Brain microvascular endothelial cell (primary cell): Measurements from ENCODE around the gene USP11.
A peak's percentile ranks its signal among the peaks of the same experiment; 100 is the strongest.

Source experiments
- DNase-seq: peaks from one replicate; pipeline ENCODE4 v3.0.0-alpha.2; 2020
- H3K27ac ChIP-seq: fragments of 250-450 bp; sonication (Bioruptor Pico); 2 replicates; pipeline ENCODE4 v1.5.1; 2020; ENCODE audit warnings: mild to moderate bottlenecking, moderate library complexity
- H3K27me3 ChIP-seq: fragments of 250-450 bp; sonication (Bioruptor Pico); replicated peaks from 2 replicates; pipeline ENCODE4 v1.5.1; 2020; ENCODE audit warnings: mild to moderate bottlenecking
- H3K36me3 ChIP-seq: fragments of 250-450 bp; sonication (Bioruptor Pico); replicated peaks from 2 replicates; pipeline ENCODE4 v1.5.1; 2020; ENCODE audit warnings: mild to moderate bottlenecking
- H3K4me3 ChIP-seq: 2 replicates; pipeline ENCODE4 v1.5.1; 2011; ENCODE audit warnings: low read depth, mild to moderate bottlenecking, control low read depth, low read length, moderate library complexity
- CTCF ChIP-seq: IDR thresholded peaks from 2 replicates; pipeline ENCODE4 v1.5.1; 2011; ENCODE audit warnings: low read depth, mild to moderate bottlenecking, moderate library complexity, low read length, control low read depth, inconsistent platforms; ENCODE audit errors: missing control alignments
- in situ Hi-C: cut with HindIII; loops from 2 replicates; pipeline ENCODE4 v1.10.0; 2017; ENCODE audit warnings: low sequenced_read_pairs, low pct_ligation_motif_present

USP11 gene

GRCh38 chrX:47218280-47218919 lies 14.4 kb upstream of the USP11 start, which contains the start of gene CDK16:
Gene CDK16 (plus strand): TSS chrX:47218681. CDS start chrX:47223558, 4,877 bp downstream.
- Histone ChIP-seq H3K27me3 (no peaks in the 10 kb centered on the region), H3K27ac (peak within 1 kb of the TSS; percentile 98), H3K36me3 (peaks cover 37% of the 10 kb centered on the region), H3K4me3 (peak within 1 kb of the TSS; percentile 74)
- no peak for TF ChIP-seq CTCF
- peak; percentile 70 for DNase-seq
- in situ Hi-C loops: no loop called here

GRCh38 chrX:47218920-47219815 lies 13.6 kb upstream of the USP11 start:
- Histone ChIP-seq H3K27ac (peak overlapping the region; percentile 98), H3K4me3 (peak overlapping the region; percentile 74), H3K27me3 (no peaks in the 10 kb centered on the region), H3K36me3 (peaks cover 38% of the 10 kb centered on the region)
- no peak for DNase-seq
- no peak for TF ChIP-seq CTCF
- in situ Hi-C loops: no loop called here

- no peak for DNase-seq
- no peak overlapping the region for H3K27ac ChIP-seq
- no peak overlapping the region for H3K4me3 ChIP-seq
- no peak for TF ChIP-seq CTCF
- in situ Hi-C loops: no loop called here
- no peaks in the 10 kb centered on the region for H3K27me3 ChIP-seq
- peaks cover 37% of the 10 kb centered on the region for H3K36me3 ChIP-seq
Measured at GRCh38 chrX:47221756-47222155, 11.1 kb upstream of the USP11 start.

GRCh38 chrX:47222751-47223350 lies 10.0 kb upstream of the USP11 start:
- no peak overlapping the region for H3K4me3 ChIP-seq
- DNase-seq: no peak
- H3K27ac ChIP-seq: no peak overlapping the region
- peaks cover 46% of the 10 kb centered on the region for H3K36me3 ChIP-seq
- H3K27me3 ChIP-seq: no peaks in the 10 kb centered on the region
- no peak for TF ChIP-seq CTCF
- in situ Hi-C loops: no loop called here

DNA sequence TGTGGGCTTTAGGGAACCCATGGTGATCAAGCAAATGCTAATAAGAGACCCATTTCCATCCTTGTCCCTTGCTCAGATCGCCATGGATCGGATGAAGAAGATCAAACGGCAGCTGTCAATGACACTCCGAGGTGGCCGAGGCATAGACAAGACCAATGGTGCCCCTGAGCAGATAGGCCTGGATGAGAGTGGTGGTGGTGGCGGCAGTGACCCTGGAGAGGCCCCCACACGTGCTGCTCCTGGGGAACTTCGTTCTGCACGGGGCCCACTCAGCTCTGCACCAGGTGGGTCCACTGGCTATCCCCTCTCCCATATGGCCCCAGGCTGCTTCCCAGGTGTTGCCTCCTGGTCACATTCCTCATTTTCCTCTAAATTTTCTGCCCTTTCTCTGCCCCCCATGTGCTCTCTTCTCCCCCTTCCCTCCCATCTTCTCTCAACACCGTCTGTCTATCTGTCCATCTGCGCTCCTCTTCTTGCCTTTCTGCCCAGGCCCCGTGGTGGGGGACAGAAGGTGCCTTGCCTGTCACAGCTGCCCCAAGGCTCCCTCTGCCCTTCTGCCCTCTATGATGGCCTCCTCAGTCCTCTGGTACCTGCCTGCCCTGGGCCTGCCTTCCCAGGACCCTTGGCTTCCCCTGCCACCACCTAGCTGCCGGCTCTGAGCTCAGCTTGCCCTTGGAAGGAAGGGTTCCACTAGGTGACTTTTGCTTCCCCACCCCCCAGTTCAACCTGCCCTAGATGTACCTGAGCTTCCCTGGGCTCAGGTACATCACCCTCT lies 9.1 kb upstream of the USP11 start:
- Histone ChIP-seq H3K4me3 (no peak overlapping the region), H3K27me3 (no peaks in the 10 kb centered on the region), H3K36me3 (peaks cover 53% of the 10 kb centered on the region), H3K27ac (no peak overlapping the region)
- in situ Hi-C loops: no loop called here
- no peak for TF ChIP-seq CTCF
- no peak for DNase-seq
